ENCODE data around the gene KCNQ5. TPM values are rescaled to one million over a fixed set of nuclear protein-coding genes. Genes with fewer than 3 reads are reported as not detected.

The KCNQ5 gene
- total and polyA plus RNA-seq, 2 of the 8 experiments (the other 6 are each of a cell fraction or from before 2014, with no cell fraction given) = 0.83 to 1.2 TPM

- 95% methylated on average over 1 of the region's 1 CpG; no CpG with 5 or more reads in 1 of the 2 experiments for WGBS, 2 experiments (ENCODE audit: extremely low coverage in 1 of 2, insufficient coverage in 1 of 2, insufficient read length in 1 of 2, insufficient replicate concordance in 2 of 2, low coverage in 1 of 2, low lambda C conversion rate in 2 of 2, missing lambda C conversion rate in 1 of 2)
- no peak overlapping the region for H4K91ac ChIP-seq (replicated peaks; ENCODE audit: insufficient read length, low read length)
- H2BK120ac ChIP-seq (replicated peaks; ENCODE audit: low read depth, low read length) = no peak overlapping the region
- H3K9me3 ChIP-seq (ENCODE audit: insufficient read depth in 2 of 2, low read depth in 1 of 2, low read length in 1 of 2) = no peaks in the 10 kb centered on the region
- H3K79me2 ChIP-seq (ENCODE audit: control insufficient read depth in 1 of 2, insufficient read depth in 2 of 2, low read length in 2 of 2) = no peaks in the 10 kb centered on the region
- FAIRE-seq (no peak), DNase-seq (ENCODE audit: low read depth in 1 of 2, low spot score in 2 of 2) (no peak)
- H3K4me3 ChIP-seq (ENCODE audit: extremely low read depth in 1 of 4, insufficient read depth in 2 of 4, low read depth in 3 of 4, low read length in 4 of 4) = no peak overlapping the region
- POLR2A ChIA-PET (ENCODE audit: partially characterized antibody) = no interaction called here
- no peak overlapping the region for H2AFZ ChIP-seq (ENCODE audit: low read length)
- no peak overlapping the region for H3K23ac ChIP-seq (ENCODE audit: insufficient read length)
- H4K20me1 ChIP-seq (replicated peaks in 1 of 2; ENCODE audit: control insufficient read depth in 1 of 2, insufficient read depth in 2 of 2, low read length in 2 of 2) = no peaks in the 10 kb centered on the region
- no peak overlapping the region for H2BK15ac ChIP-seq (ENCODE audit: low read length)
- no peaks in the 10 kb centered on the region for H3K23me2 ChIP-seq (ENCODE audit: low read depth, low read length)
- no peak overlapping the region for H4K5ac ChIP-seq (ENCODE audit: insufficient read length, low read depth, low read length)
- no peak overlapping the region for H2BK20ac ChIP-seq (ENCODE audit: low read length)
- no peak overlapping the region for H3K4me2 ChIP-seq (ENCODE audit: insufficient read depth in 1 of 2, low read depth in 2 of 2, low read length in 2 of 2)
- CTCF ChIA-PET (ENCODE audit: partially characterized antibody) = interaction anchor here (1.0 kb wide), 1 partner anchor 10 kb away, joined by 3 read pairs; no protein-coding TSS in a partner anchor
- no peaks in the 10 kb centered on the region for H3K4me1 ChIP-seq (replicated peaks in 1 of 4; ENCODE audit: control insufficient read depth in 3 of 4, insufficient read depth in 4 of 4, low read length in 3 of 4)
- H2AK5ac ChIP-seq (ENCODE audit: low read depth, low read length) = no peak overlapping the region
- H4K8ac ChIP-seq (ENCODE audit: extremely low read depth, insufficient read depth, low read length) = no peak overlapping the region
- no peaks in the 10 kb centered on the region for H3K27me3 ChIP-seq (replicated peaks in 1 of 4; ENCODE audit: control insufficient read depth in 3 of 4, extremely low read depth in 1 of 4, insufficient read depth in 3 of 4, low read length in 3 of 4)
- H3K14ac ChIP-seq (ENCODE audit: insufficient read length) = no peak overlapping the region
- no peak overlapping the region for H2BK12ac ChIP-seq (ENCODE audit: low read depth, low read length)
- no peak overlapping the region for H3K9ac ChIP-seq (replicated peaks in 1 of 4; ENCODE audit: extremely low read depth in 1 of 4, low read depth in 3 of 4, low read length in 3 of 4)
- H3K4ac ChIP-seq (replicated peaks; ENCODE audit: insufficient read length, low read depth, low read length) = no peak overlapping the region
- H3K56ac ChIP-seq (replicated peaks; ENCODE audit: insufficient read length, low read depth, low read length) = no peak overlapping the region
- no peak overlapping the region for H2BK5ac ChIP-seq (ENCODE audit: low read depth, low read length)
- no peaks in the 10 kb centered on the region for H3K36me3 ChIP-seq (ENCODE audit: control insufficient read depth in 2 of 4, insufficient read depth in 4 of 4, low read length in 3 of 4)
- no peak overlapping the region for H3K27ac ChIP-seq (ENCODE audit: low read depth, low read length)
- no peaks in the 10 kb centered on the region for H3K79me1 ChIP-seq (ENCODE audit: low read depth, low read length)
- H3K18ac ChIP-seq (ENCODE audit: extremely low read depth, low read length) = no peak overlapping the region
- TF ChIP-seq CBX8 (IDR thresholded peaks at IDR 0.05; ENCODE audit: borderline replicate concordance, low read depth, low read length) (no peak), KDM4A (IDR thresholded peaks at IDR 0.05; ENCODE audit: low read depth, low read length, severe bottlenecking) (no peak), BCL11A (IDR thresholded peaks at IDR 0.05; ENCODE audit: low read depth in 2 of 2, low read length in 2 of 2) (no peak), SP4 (IDR thresholded peaks at IDR 0.05; ENCODE audit: low read length) (no peak), YY1 (IDR thresholded peaks at IDR 0.05; ENCODE audit: low read depth, low read length) (no peak), CTCF (IDR thresholded peaks at IDR 0.05; ENCODE audit: control extremely low read depth in 1 of 3, insufficient read depth in 1 of 3, low read depth in 1 of 3, low read length in 3 of 3) (no peak), HDAC2 (IDR thresholded peaks at IDR 0.05; ENCODE audit: borderline replicate concordance in 1 of 2, low read depth in 2 of 2, low read length in 2 of 2) (no peak), SIX5 (IDR thresholded peaks at IDR 0.05; ENCODE audit: low read depth, low read length) (no peak), CEBPB (IDR thresholded peaks at IDR 0.05; ENCODE audit: low read depth, low read length) (no peak), TBP (IDR thresholded peaks at IDR 0.05; ENCODE audit: low read depth, low read length) (no peak), NRF1 (IDR thresholded peaks at IDR 0.05; ENCODE audit: low read depth, low read length) (no peak), KDM1A (IDR thresholded peaks at IDR 0.05; ENCODE audit: borderline replicate concordance, low read length) (no peak), TAF1 (IDR thresholded peaks at IDR 0.05; ENCODE audit: low read depth, low read length) (no peak)
These were observed 154.6 kb downstream of the KCNQ5 start for GRCh38 chr6:72776456-72776855.

Measured in H1 (cell line).